Effector memory CD4-positive, alpha-beta T cell (primary cell): ENCODE data around the gene CLEC4A.
"Not testable (repeated sequence)": the region's sequence is repeated elsewhere in the genome, so short reads cannot be mapped to it uniquely, and the experiment has no call there.

Experiments used
- DNase-seq, 3 donors: peaks; one replicate each; pipeline ENCODE4 v3.0.0-alpha.2; 2020
- H3K27ac ChIP-seq: 2 replicates; pipeline ENCODE4 v1.7.0; 2013; ENCODE audit warnings: mild to moderate bottlenecking, low read length, moderate library complexity; ENCODE audit not compliant: insufficient read depth, poor library complexity, severe bottlenecking
- H3K27me3 ChIP-seq: replicated peaks from 2 replicates; pipeline ENCODE4 v1.7.0; 2013; ENCODE audit warnings: mild to moderate bottlenecking, low read length; ENCODE audit not compliant: insufficient read depth, control insufficient read depth, poor library complexity, severe bottlenecking
- H3K36me3 ChIP-seq: 2 replicates; pipeline ENCODE4 v1.7.0; 2013; ENCODE audit warnings: mild to moderate bottlenecking, low read length, moderate library complexity; ENCODE audit not compliant: control insufficient read depth, insufficient read depth
- H3K4me1 ChIP-seq: 2 replicates; pipeline ENCODE4 v1.7.0; 2013; ENCODE audit warnings: low read length, mild to moderate bottlenecking; ENCODE audit not compliant: control insufficient read depth, insufficient read depth, poor library complexity, severe bottlenecking
- H3K4me3 ChIP-seq: 2 replicates; pipeline ENCODE4 v1.7.0; 2013; ENCODE audit warnings: low read length, low read depth, mild to moderate bottlenecking; ENCODE audit not compliant: insufficient read depth, poor library complexity, severe bottlenecking
- H3K9me3 ChIP-seq: 2 replicates; pipeline ENCODE4 v1.7.0; 2013; ENCODE audit warnings: mild to moderate bottlenecking, low read length, moderate library complexity; ENCODE audit not compliant: control insufficient read depth
- total RNA-seq, 3 donors: gene quantifications; one replicate each; lab custom pipeline; 2026; lab: John Stamatoyannopoulos, UW

The CLEC4A gene
- total RNA-seq, result 0 to 0.09 (median 0) reads per million in 3 donors

DNA sequence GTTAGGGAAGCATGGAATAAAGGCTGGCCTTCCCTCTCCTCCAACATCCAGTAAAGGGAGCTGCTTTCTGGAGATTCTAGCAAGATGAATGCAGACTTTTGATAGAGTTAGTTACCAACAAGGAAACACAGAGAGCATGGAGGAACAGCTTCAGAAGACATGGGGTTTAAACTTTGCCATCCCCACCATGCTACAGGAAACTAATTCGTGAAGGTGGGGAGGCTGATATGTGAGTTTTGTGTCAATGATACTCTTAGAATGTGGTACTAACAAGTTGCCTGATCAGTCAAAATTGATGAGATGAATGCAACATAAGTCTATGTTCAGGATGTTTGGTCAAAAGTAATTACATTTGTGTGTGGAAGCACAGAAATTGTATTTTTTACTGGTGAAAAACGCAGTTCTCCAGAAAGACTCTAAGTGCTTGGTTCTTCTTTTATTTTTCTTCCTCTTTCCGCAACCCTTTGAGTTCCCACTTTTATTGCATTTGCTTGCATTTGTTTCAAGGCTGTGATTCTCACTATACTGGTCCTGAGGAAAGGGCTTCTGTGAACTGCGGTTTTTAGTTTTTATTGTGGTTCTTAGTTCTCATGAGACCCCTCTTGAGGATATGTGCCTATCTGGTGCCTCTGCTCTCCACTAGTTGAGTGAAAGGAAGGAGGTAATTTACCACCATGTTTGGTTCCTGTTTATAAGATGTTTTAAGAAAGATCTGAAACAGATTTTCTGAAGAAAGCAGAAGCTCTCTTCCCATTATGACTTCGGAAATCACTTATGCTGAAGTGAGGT is at the start of gene CLEC4A:
CLEC4A (plus strand) TSS at position 494 of the 789 bp plus-strand sequence; CDS start at position 756, 262 bp downstream.
- H3K4me1 ChIP-seq, result no peaks in the 10 kb centered on the region
- no peak within 1 kb of the TSS for H3K4me3 ChIP-seq
- H3K27ac ChIP-seq, result no peak within 1 kb of the TSS
- no peak for DNase-seq
- no peaks in the 10 kb centered on the region for H3K36me3 ChIP-seq
- no peaks in the 10 kb centered on the region for H3K9me3 ChIP-seq
- no peaks in the 10 kb centered on the region for H3K27me3 ChIP-seq

DNA sequence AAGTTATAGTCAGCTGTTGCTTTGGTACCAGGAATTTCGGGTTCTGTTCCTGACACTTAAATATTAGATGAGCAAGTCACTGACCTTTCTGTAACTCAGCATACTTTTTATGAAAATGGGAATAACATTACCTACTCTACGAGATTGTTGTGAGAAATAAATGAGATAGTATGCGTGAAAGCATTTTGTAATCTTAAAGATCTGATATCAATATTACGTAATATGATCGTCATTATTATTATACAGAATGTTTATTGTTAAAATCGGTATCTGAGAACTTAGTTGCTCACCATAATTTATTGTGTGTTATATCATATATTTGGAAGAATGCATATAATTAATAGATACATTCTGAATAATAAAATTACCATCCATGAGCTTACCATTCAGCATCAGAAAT is 47.5 kb upstream of the CLEC4A start:
- Histone ChIP-seq H3K27ac (no peak overlapping the region), H3K27me3 (no peaks in the 10 kb centered on the region), H3K4me1 (peaks cover 12% of the 10 kb centered on the region), H3K9me3 (no peaks in the 10 kb centered on the region), H3K4me3 (no peak overlapping the region), H3K36me3 (no peaks in the 10 kb centered on the region)
- no peak for DNase-seq

DNA sequence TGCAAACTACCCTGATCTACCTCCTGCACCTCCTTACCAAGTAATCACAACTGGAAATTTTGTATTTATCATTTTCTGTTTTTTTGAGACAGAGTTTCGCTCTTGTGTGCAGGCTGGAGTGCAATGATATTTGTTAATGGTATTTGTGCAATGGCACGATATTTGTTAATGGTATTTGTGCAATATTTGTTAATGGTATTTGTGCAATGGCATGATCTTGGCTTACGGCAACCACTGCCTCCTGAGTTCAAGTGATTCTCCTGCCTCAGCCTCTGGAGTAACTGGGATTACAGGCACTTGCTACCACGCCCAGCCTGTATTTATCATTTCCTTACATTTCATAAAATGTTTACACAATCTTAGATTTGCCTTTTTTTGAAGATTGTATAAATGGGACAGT is 47.1 kb upstream of the CLEC4A start:
- H3K27me3 ChIP-seq, result no peaks in the 10 kb centered on the region
- peaks cover 16% of the 10 kb centered on the region for H3K4me1 ChIP-seq
- H3K4me3 ChIP-seq, result no peak overlapping the region
- DNase-seq, result no peak
- H3K9me3 ChIP-seq, result no peaks in the 10 kb centered on the region
- no peak overlapping the region for H3K27ac ChIP-seq
- H3K36me3 ChIP-seq, result no peaks in the 10 kb centered on the region

DNA sequence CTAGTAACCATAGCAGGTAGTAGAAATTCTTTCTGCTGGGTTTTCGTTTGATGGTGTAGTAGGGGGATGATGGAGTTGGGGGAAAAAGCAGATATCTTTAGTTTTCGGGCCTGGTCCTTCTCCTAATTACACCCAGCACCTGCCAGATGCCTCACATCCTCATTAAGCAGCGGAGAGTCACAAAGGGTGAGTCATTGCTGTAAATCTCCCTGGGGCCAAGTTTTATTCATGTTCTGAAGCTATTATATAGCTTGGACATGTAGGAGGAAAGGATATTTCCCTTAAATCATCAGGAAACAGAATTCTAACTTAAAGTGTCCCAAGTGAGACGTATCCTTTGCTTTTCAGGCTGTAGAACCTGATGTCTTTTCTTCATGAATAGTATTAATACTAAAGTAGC is 46.2 kb upstream of the CLEC4A start:
- Histone ChIP-seq H3K9me3 (no peaks in the 10 kb centered on the region), H3K4me3 (no peak overlapping the region), H3K4me1 (peaks cover 16% of the 10 kb centered on the region), H3K27me3 (no peaks in the 10 kb centered on the region), H3K36me3 (no peaks in the 10 kb centered on the region), H3K27ac (no peak overlapping the region)
- DNase-seq, result no peak

DNA sequence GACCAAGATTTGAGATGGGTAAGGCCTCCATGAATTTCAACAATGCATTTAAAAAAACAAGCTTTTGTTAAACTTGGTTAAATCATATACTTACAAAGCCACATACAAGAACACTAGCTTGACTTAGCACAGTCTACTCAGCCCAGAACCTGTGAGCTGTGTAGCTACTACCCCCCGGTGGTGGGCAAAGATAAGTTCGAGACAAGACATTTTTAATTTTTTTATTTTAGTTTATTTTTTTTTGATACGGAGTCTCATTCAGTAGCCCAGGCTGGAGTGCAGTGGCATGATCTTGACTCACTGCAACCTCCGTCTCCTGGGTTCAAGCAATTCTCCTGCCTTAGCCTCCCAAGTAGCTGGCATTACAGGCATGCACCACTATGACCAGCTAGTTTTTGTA is 45.0 kb upstream of the CLEC4A start:
- Histone ChIP-seq H3K4me1 (peaks cover 24% of the 10 kb centered on the region), H3K9me3 (no peaks in the 10 kb centered on the region), H3K36me3 (no peaks in the 10 kb centered on the region), H3K27ac (no peak overlapping the region), H3K27me3 (no peaks in the 10 kb centered on the region), H3K4me3 (no peak overlapping the region)
- peak; percentile 29 to 48 (median 45) for DNase-seq

DNA sequence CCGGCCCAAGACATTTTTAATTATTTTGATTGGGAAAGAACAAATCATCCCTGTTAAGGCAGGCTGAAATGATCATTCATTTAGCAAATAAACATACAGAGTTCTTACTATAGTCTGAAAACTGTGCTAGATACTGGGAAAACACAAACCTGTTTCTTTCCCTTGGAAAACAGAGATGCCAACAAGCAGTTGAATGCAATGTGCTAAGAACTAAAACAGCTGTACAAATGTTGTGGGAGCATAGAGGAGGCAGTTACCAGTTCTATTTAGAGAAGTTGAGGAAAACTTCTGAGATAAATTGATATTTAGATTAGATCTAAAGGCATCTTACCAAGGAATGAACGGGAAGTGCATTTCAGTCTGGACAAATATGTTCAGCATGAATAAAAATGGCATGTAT is 44.5 kb upstream of the CLEC4A start:
- Histone ChIP-seq H3K9me3 (no peaks in the 10 kb centered on the region), H3K36me3 (no peaks in the 10 kb centered on the region), H3K4me3 (no peak overlapping the region), H3K4me1 (peaks cover 29% of the 10 kb centered on the region), H3K27me3 (no peaks in the 10 kb centered on the region), H3K27ac (peak overlapping the region; percentile 28)
- DNase-seq, result no peak

DNA sequence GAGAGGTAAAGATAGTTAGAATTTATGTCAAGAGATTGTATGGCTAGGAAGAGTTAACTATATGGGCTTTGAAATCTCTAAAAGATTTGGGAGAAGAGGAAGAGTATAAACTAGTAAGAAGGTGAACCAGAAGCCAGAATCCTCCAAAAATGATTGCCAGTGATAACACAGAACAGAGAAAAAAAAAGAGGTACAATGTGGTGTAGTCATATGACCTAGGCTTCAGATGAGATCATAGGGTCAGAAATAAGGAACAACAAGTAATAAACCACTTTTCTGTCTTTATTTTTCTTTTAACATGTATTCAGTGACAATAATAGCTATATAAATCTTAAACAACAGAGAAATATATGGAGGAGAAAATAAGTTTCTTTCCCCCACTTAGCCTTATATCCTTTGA is 43.3 kb upstream of the CLEC4A start:
- peak overlapping the region; percentile 88 for H3K27ac ChIP-seq
- H3K9me3 ChIP-seq, result no peaks in the 10 kb centered on the region
- H3K4me3 ChIP-seq, result no peak overlapping the region
- peaks cover 35% of the 10 kb centered on the region for H3K4me1 ChIP-seq
- no peaks in the 10 kb centered on the region for H3K36me3 ChIP-seq
- DNase-seq, result no peak
- no peaks in the 10 kb centered on the region for H3K27me3 ChIP-seq

DNA sequence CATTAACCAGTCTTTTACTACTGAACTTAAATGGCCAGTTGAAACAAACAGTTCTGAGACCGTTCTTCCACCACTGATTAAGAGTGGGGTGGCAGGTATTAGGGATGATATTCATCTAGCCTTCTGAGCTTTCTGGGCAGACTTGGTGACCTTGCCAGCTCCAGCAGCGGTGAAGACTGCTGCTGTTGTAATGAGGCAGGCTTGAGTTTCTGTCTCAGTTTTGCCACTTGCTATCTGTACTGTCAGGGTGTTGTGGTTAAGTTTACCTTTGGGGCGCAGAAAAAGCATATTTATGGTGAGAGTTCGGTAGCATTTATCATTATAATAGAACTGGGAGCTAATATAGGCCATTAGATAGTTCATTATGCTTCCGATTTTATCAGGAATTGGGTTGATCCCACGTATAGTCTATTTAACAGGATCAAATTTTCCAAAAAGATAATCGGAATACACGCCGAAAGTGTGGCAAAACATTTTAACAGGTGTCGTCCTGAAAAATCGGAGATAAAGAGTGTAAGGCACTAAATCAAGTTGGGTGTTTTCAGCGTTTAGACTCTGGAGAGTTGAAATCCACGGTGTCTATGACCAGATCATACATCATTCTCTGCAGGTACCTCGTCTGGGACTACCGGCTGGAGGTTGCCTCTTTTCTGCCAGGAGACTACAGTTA is 42.0 kb upstream of the CLEC4A start:
- Histone ChIP-seq H3K9me3 (no peaks in the 10 kb centered on the region), H3K4me3 (peak overlapping the region; percentile 66), H3K36me3 (no peaks in the 10 kb centered on the region), H3K27ac (peak overlapping the region; percentile 88), H3K4me1 (peaks cover 35% of the 10 kb centered on the region), H3K27me3 (no peaks in the 10 kb centered on the region)
- peak in 1 of 3 donors; percentile 7 for DNase-seq

DNA sequence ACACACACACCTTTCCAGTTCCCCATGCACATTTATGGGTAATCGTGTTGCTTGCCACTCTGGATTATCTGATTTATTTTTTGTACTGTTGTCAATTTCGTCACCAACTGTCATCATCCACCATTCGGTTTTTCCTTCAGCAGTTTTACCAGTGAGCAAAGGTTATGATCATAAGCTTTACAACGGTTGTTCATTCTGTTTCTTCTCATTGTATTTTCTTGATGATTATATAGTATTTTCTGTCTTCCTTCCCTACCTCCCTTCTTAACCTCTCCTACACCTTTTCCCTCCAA is 40.7 kb upstream of the CLEC4A start:
- DNase-seq, result no peak
- Histone ChIP-seq H3K27ac (peak overlapping the region; percentile 88), H3K4me3 (peak overlapping the region; percentile 66), H3K36me3 (no peaks in the 10 kb centered on the region), H3K9me3 (no peaks in the 10 kb centered on the region), H3K27me3 (no peaks in the 10 kb centered on the region), H3K4me1 (peaks cover 35% of the 10 kb centered on the region)

DNA sequence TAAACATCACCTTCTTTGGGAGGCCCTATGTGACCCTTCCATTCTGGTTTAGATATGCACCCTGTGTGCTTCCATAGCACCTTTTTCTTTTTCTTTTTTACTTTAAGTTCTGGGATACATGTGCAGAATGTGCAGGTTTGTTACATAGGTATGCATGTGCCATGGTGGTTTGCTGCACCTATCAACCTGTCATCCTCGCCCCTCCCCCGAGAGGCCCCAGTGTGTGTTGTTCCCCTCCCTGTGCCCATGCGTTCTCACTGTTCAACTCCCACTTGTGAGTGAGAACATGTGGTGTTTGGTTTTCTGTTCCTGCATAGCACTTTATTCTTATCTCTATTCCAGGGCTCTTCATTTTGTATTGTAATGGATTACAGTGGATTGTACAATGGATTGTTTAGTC is 39.1 kb upstream of the CLEC4A start:
- Histone ChIP-seq H3K4me1 (peaks cover 43% of the 10 kb centered on the region), H3K4me3 (peak overlapping the region; percentile 6), H3K27ac (peak overlapping the region; percentile 30)
- H3K27me3 ChIP-seq, H3K9me3 ChIP-seq, H3K36me3 ChIP-seq, DNase-seq: not testable (repeated sequence)
